NCI-H2107 treated with DMSO at 0.1 percent for 48 hours (cell line): ENCODE measurements around the gene ENTPD1.
"Not testable (repeated sequence)": the region's sequence is repeated elsewhere in the genome, so short reads cannot be mapped to it uniquely, and the experiment has no call there.

Experiments used
- DNase-seq: peaks from one replicate; lab custom pipeline; 2025; ENCODE audit not compliant: unreplicated experiment; lab: John Stamatoyannopoulos, UW

ENTPD1 gene

GRCh38 chr10:95793401-95794045 is 37.6 kb downstream of the ENTPD1 start:
- DNase-seq, result no peak

GRCh38 chr10:95794195-95794594 is 38.2 kb downstream of the ENTPD1 start:
- no peak for DNase-seq

- no peak for DNase-seq
Measured at GRCh38 chr10:95795602-95796001, 39.6 kb downstream of the ENTPD1 start.

GRCh38 chr10:95796504-95796903 is 40.5 kb downstream of the ENTPD1 start:
- no peak for DNase-seq

GRCh38 chr10:95798096-95798855 is 42.3 kb downstream of the ENTPD1 start:
- no peak for DNase-seq

- not testable (repeated sequence) for DNase-seq
Measured at GRCh38 chr10:95800286-95800685, 44.3 kb downstream of the ENTPD1 start.

GRCh38 chr10:95806687-95807380 is 50.9 kb downstream of the ENTPD1 start:
- DNase-seq, result not testable (repeated sequence)

- not testable (repeated sequence) for DNase-seq
Measured at GRCh38 chr10:95808705-95809308, 52.8 kb downstream of the ENTPD1 start.

- DNase-seq, result no peak
Measured at GRCh38 chr10:95809370-95810197, 53.6 kb downstream of the ENTPD1 start.

GRCh38 chr10:95810198-95810976 is 54.4 kb downstream of the ENTPD1 start:
- no peak for DNase-seq

- no peak for DNase-seq
Measured at GRCh38 chr10:95813054-95813685, 57.2 kb downstream of the ENTPD1 start.

GRCh38 chr10:95814011-95814727 is 58.2 kb downstream of the ENTPD1 start:
- DNase-seq, result no peak

GRCh38 chr10:95815133-95815532 is 59.2 kb downstream of the ENTPD1 start:
- DNase-seq, result no peak

GRCh38 chr10:95815701-95816240 is 59.8 kb downstream of the ENTPD1 start:
- DNase-seq, result no peak

GRCh38 chr10:95818010-95818409 is 62.0 kb downstream of the ENTPD1 start:
- no peak for DNase-seq

GRCh38 chr10:95818668-95819067 is 62.7 kb downstream of the ENTPD1 start:
- DNase-seq, result no peak

GRCh38 chr10:95819620-95820329 is 63.8 kb downstream of the ENTPD1 start:
- no peak for DNase-seq

- no peak for DNase-seq
Measured at GRCh38 chr10:95820363-95820762, 64.4 kb downstream of the ENTPD1 start.
